ENCODE data around the gene ARHGEF3.

ARHGEF3 gene

DNA sequence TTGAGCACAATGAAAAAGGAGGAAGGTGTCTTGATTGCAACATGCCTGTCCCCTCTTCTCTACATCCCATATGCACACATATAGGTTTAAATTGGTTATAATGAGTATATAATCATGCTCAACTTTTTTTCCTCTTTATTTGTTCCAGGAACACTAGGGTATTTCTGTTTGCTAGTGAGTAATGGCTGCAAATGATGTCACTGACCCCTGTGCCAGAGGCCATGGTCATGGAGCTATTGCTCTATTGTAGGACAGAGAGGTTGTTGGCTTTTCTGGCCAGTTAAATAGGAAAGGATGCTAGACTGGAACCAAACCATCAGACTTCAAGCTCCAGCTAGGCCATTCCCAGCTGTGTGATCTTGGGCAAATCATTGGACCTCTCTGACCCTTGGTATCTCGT is 9.6 kb downstream of the ARHGEF3 start:
- Histone ChIP-seq H3K27ac (ENCODE audit: low read length) (no peak overlapping the region), H3K27me3 (ENCODE audit: control insufficient read depth in 1 of 2, insufficient read depth in 2 of 2, low read length in 2 of 2) (no peaks in the 10 kb centered on the region), H3K9ac (ENCODE audit: low read length in 2 of 2) (no peak overlapping the region), H3K4me3 (ENCODE audit: low read length in 2 of 2) (no peak overlapping the region), H3K9me3 (ENCODE audit: control insufficient read depth in 2 of 2, low read length in 2 of 2) (no peaks in the 10 kb centered on the region), H3K4me1 (ENCODE audit: control insufficient read depth, insufficient read depth, low read length) (peaks cover 9% of the 10 kb centered on the region), H3K36me3 (ENCODE audit: control insufficient read depth in 2 of 2, insufficient read depth in 2 of 2, low read length in 2 of 2) (no peaks in the 10 kb centered on the region)

DNA sequence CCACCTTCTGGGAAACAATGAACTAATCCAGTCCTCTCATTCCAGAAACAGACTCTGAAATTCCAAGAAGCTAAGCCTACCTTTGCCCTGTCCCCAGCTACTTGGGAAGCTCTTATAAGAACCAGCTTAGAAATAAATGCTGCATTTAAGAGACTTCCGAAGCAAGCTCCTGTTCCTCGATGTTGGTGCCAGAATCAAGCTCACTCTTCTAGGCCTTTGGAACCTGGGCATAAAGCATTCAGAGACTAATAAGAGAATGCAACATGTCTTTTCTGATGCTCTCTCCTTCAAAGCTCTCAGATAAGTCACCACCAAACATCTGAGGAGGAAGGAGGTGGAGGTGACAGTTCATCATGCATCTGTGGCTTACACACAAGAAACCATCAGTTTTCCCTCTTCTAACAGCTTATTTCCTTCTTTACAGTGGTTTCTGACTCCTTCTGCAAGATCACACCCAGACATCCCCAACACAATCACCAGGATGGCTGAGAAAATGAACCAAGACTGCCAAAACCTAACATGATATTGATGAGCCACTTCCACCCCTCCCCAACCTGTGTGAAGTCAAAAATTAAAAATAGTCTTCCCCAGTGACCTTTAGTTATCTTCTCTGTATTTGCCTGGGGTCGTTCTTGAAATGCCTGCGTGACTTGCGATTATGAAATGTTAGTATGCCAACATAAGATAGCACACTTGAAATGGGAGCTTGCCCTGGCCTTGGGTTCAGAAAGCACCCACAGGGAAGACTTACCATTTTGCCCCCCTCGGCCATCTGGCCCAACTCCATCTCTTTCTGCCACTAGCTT is 11.5 kb downstream of the ARHGEF3 start:
- H3K27me3 ChIP-seq (ENCODE audit: control insufficient read depth in 1 of 2, insufficient read depth in 2 of 2, low read length in 2 of 2): no peaks in the 10 kb centered on the region
- no peak overlapping the region for H3K9ac ChIP-seq (ENCODE audit: low read length in 2 of 2)
- no peaks in the 10 kb centered on the region for H3K9me3 ChIP-seq (ENCODE audit: control insufficient read depth in 2 of 2, low read length in 2 of 2)
- no peaks in the 10 kb centered on the region for H3K36me3 ChIP-seq (ENCODE audit: control insufficient read depth in 2 of 2, insufficient read depth in 2 of 2, low read length in 2 of 2)
- no peak overlapping the region for H3K27ac ChIP-seq (ENCODE audit: low read length)
- H3K4me1 ChIP-seq (ENCODE audit: control insufficient read depth, insufficient read depth, low read length): peaks cover 4% of the 10 kb centered on the region
- H3K4me3 ChIP-seq (ENCODE audit: low read length in 2 of 2): no peak overlapping the region

DNA sequence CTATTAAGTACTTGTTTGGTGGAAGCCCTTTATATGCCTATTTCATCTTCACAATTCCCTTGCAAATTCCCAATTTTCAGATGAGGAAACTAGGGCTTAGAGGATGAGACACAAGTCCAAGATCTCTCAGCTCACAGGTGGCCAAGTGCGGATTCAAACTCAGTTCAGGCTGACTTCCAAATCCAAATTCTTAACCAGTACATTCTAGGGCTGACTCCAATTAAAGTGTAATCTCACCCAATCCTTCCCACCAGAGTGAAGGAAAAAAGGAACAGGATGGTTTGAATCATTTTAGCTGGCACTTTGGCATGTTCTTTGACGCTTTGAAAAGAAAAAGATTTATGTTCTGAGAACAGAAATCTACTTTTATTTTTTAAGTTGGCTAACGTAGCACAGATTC is 12.7 kb downstream of the ARHGEF3 start:
- Histone ChIP-seq H3K4me1 (ENCODE audit: control insufficient read depth, insufficient read depth, low read length) (peaks cover 6% of the 10 kb centered on the region), H3K27me3 (ENCODE audit: control insufficient read depth in 1 of 2, insufficient read depth in 2 of 2, low read length in 2 of 2) (no peaks in the 10 kb centered on the region), H3K9me3 (ENCODE audit: control insufficient read depth in 2 of 2, low read length in 2 of 2) (no peaks in the 10 kb centered on the region), H3K27ac (ENCODE audit: low read length) (no peak overlapping the region), H3K36me3 (ENCODE audit: control insufficient read depth in 2 of 2, insufficient read depth in 2 of 2, low read length in 2 of 2) (no peaks in the 10 kb centered on the region), H3K4me3 (ENCODE audit: low read length in 2 of 2) (no peak overlapping the region), H3K9ac (ENCODE audit: low read length in 2 of 2) (no peak overlapping the region)

DNA sequence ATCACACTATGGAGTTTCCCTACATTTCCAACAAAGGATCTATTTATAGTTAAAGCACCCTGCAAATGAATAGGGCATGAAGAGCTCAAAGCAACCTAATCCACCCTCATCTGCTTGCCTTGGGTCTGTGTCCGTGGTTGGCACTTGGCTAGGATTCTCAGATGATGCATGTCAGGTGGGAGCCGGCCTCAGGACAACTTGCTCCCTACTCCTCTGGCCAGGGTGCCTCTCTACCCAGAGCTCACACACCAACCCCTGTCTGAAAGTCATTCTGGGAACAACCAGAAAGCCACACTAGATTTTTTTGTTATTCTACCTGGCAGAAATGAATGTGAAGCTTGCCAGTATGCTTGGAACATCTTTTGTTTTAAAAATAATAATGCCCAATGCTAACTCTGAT is 13.2 kb downstream of the ARHGEF3 start:
- no peaks in the 10 kb centered on the region for H3K36me3 ChIP-seq (ENCODE audit: control insufficient read depth in 2 of 2, insufficient read depth in 2 of 2, low read length in 2 of 2)
- H3K27ac ChIP-seq (ENCODE audit: low read length): no peak overlapping the region
- H3K27me3 ChIP-seq (ENCODE audit: control insufficient read depth in 1 of 2, insufficient read depth in 2 of 2, low read length in 2 of 2): no peaks in the 10 kb centered on the region
- no peaks in the 10 kb centered on the region for H3K9me3 ChIP-seq (ENCODE audit: control insufficient read depth in 2 of 2, low read length in 2 of 2)
- no peak overlapping the region for H3K4me3 ChIP-seq (ENCODE audit: low read length in 2 of 2)
- peaks cover 10% of the 10 kb centered on the region for H3K4me1 ChIP-seq (ENCODE audit: control insufficient read depth, insufficient read depth, low read length)
- no peak overlapping the region for H3K9ac ChIP-seq (ENCODE audit: low read length in 2 of 2)

DNA sequence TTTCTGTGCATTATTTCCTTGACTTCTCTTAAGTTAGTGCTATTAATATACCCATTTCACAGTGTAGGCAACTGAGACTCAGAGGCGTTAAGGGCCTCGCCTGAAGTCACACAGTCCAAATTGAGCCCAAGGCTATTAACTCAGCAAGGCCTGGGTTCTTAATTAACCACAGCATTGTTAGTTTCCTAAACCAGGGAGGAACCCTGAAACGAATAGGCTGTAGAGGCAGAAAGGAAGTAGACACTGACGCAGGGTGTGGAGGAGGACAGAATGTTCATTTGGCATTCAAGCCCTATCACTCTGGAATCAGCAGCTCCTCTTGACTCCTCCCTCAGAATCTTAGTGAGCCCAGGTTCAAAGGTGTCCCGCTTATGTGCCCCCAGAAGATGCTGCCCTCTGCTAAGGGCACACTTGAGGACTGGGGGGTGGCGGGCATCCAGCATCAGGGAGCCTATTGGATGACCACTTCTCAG is 13.9 kb downstream of the ARHGEF3 start:
- no peak overlapping the region for H3K9ac ChIP-seq (ENCODE audit: low read length in 2 of 2)
- peaks cover 16% of the 10 kb centered on the region for H3K4me1 ChIP-seq (ENCODE audit: control insufficient read depth, insufficient read depth, low read length)
- no peaks in the 10 kb centered on the region for H3K36me3 ChIP-seq (ENCODE audit: control insufficient read depth in 2 of 2, insufficient read depth in 2 of 2, low read length in 2 of 2)
- no peaks in the 10 kb centered on the region for H3K9me3 ChIP-seq (ENCODE audit: control insufficient read depth in 2 of 2, low read length in 2 of 2)
- H3K4me3 ChIP-seq (ENCODE audit: low read length in 2 of 2): no peak overlapping the region
- H3K27ac ChIP-seq (ENCODE audit: low read length): no peak overlapping the region
- no peaks in the 10 kb centered on the region for H3K27me3 ChIP-seq (ENCODE audit: control insufficient read depth in 1 of 2, insufficient read depth in 2 of 2, low read length in 2 of 2)

DNA sequence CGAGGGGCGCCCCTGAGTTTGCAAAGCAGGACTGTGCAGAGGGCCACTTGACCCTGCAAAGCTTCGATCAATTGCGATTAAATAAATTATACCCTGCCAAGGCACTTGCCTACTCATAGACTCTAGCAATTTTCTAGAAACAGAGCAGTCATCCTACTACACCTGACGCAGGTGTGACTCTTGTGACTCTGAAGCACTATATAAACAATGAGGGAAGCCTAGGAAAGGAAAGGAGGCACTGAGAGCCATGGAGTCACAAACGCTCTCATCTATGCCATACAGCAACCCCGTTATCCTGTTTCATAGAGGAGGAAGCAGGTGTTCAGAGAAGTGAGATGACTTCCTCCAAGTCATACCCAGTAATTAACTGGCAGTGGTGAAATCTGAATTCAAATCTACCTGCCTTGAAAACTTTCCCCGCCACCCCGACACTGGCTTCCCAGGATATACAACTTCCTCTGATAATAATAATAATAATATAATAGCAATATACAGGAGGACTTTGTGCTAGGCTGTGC is 14.4 kb downstream of the ARHGEF3 start:
- Histone ChIP-seq H3K4me1 (ENCODE audit: control insufficient read depth, insufficient read depth, low read length) (peaks cover 17% of the 10 kb centered on the region), H3K27ac (ENCODE audit: low read length) (no peak overlapping the region), H3K27me3 (ENCODE audit: control insufficient read depth in 1 of 2, insufficient read depth in 2 of 2, low read length in 2 of 2) (no peaks in the 10 kb centered on the region), H3K36me3 (ENCODE audit: control insufficient read depth in 2 of 2, insufficient read depth in 2 of 2, low read length in 2 of 2) (no peaks in the 10 kb centered on the region), H3K4me3 (ENCODE audit: low read length in 2 of 2) (no peak overlapping the region), H3K9ac (ENCODE audit: low read length in 2 of 2) (no peak overlapping the region), H3K9me3 (ENCODE audit: control insufficient read depth in 2 of 2, low read length in 2 of 2) (no peaks in the 10 kb centered on the region)

DNA sequence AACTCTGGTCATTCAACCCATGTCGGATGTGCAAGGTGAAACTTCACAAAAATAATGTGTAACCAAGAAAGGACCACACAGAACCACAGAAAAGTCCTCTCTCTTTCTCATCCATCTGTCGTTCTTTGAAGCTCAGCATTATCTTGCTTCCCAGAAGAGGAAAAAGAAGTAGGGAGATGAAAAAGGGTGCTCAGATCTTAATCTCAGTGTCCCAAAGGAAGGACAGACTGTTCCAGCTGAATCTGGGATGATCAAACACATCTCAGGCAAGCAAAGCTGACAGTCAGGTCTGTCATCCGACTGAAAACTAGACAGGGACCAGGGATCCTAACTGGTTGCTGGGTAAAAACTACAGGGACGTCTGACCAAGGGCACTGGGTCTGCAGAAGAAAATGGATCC is 16.2 kb downstream of the ARHGEF3 start:
- Histone ChIP-seq H3K27ac (ENCODE audit: low read length) (no peak overlapping the region), H3K9me3 (ENCODE audit: control insufficient read depth in 2 of 2, low read length in 2 of 2) (no peaks in the 10 kb centered on the region), H3K36me3 (ENCODE audit: control insufficient read depth in 2 of 2, insufficient read depth in 2 of 2, low read length in 2 of 2) (no peaks in the 10 kb centered on the region), H3K4me1 (ENCODE audit: control insufficient read depth, insufficient read depth, low read length) (peaks cover 17% of the 10 kb centered on the region), H3K27me3 (ENCODE audit: control insufficient read depth in 1 of 2, insufficient read depth in 2 of 2, low read length in 2 of 2) (no peaks in the 10 kb centered on the region), H3K9ac (ENCODE audit: low read length in 2 of 2) (no peak overlapping the region), H3K4me3 (ENCODE audit: low read length in 2 of 2) (no peak overlapping the region)

DNA sequence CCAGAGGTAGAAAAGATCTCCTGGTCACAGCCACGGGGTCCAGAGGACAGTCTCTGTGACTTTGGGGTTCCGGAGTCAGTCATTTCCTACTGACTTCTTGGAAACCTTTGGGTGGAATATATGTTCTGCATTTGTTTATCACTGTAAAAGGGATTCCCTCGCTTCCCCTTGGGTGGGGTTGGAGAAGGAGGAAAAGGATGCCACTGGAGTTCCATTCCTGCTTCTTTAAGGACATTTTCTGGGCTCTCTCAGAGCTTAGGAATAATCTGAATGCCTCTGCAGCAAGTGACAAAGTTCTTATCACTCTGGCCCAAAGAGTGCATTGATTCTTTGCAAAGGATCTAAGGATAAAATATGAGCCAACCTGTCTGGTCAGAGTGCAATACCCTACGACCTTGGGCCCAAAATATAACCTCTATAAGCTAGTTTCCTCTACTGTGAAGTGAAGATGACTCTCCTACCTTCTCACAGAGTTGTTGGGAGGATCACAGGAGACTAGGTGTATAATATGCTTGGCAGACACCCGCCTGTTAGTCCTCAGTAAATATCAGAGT is 17.2 kb downstream of the ARHGEF3 start:
- Histone ChIP-seq H3K27ac (ENCODE audit: low read length) (no peak overlapping the region), H3K27me3 (ENCODE audit: control insufficient read depth in 1 of 2, insufficient read depth in 2 of 2, low read length in 2 of 2) (no peaks in the 10 kb centered on the region), H3K4me3 (ENCODE audit: low read length in 2 of 2) (no peak overlapping the region), H3K4me1 (ENCODE audit: control insufficient read depth, insufficient read depth, low read length) (peaks cover 17% of the 10 kb centered on the region), H3K9ac (ENCODE audit: low read length in 2 of 2) (no peak overlapping the region), H3K36me3 (ENCODE audit: control insufficient read depth in 2 of 2, insufficient read depth in 2 of 2, low read length in 2 of 2) (no peaks in the 10 kb centered on the region), H3K9me3 (ENCODE audit: control insufficient read depth in 2 of 2, low read length in 2 of 2) (no peaks in the 10 kb centered on the region)

DNA sequence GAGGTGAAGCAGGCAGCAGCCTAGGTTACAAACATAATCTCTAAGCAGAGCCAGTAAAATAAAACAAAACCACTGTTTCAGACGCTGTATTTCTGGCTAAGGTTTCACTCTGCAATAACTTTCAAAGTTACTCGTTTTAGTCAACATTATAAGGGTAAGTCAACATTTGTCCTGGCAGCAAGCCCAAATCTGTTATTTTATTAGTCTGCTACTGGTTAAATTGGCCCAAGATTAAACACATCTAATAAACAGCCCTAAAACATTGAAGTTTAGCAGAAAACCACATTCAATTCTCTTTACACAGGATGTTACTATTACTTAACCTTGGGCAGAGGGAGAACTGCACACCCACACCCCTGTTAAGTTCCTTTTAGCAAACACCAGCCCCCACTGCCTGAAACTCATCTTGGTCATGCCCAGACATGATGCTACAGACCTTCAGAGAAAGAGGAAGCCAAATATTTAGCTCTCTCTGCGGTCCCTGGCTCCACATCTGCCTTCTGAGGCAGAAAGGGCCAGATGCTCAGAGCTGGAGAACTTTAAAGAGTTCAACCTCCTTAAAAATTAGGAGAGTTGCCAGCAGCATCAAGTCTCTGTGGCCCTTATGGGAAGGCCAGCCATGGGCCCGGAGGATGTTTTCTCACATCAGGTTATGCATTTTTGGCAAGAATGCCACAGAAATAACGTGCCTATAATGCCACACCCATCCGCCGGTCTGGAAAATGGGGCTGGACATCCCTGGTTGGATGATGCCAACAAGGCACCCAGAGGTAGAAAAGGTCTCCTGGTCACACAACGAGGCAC is 17.9 kb downstream of the ARHGEF3 start:
- Histone ChIP-seq H3K4me1 (ENCODE audit: control insufficient read depth, insufficient read depth, low read length) (peaks cover 17% of the 10 kb centered on the region), H3K9ac (ENCODE audit: low read length in 2 of 2) (no peak overlapping the region)

DNA sequence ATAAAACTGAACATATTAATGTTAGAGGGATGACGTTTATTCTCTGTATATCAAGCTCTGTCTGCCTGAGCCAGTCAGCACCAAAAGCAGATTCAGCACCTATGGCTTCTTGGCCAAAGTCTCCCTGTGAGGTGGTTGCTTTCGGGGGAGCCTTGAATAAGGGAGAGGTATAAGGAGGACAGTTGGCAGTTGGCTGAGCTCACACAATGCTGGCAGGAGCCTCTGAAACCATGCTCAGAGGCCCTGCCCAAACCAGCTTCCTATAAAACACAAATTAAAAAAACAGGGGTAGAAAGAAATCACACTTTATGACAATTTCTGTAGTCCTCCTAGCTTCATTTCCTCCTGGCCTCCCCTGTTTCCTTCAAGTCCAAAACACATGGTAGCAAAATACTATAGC is 18.8 kb downstream of the ARHGEF3 start:
- H3K36me3 ChIP-seq (ENCODE audit: control insufficient read depth in 2 of 2, insufficient read depth in 2 of 2, low read length in 2 of 2): no peaks in the 10 kb centered on the region
- H3K27ac ChIP-seq (ENCODE audit: low read length): no peak overlapping the region
- no peak overlapping the region for H3K9ac ChIP-seq (ENCODE audit: low read length in 2 of 2)
- no peaks in the 10 kb centered on the region for H3K27me3 ChIP-seq (ENCODE audit: control insufficient read depth in 1 of 2, insufficient read depth in 2 of 2, low read length in 2 of 2)
- H3K4me1 ChIP-seq (ENCODE audit: control insufficient read depth, insufficient read depth, low read length): peaks cover 13% of the 10 kb centered on the region
- H3K9me3 ChIP-seq (ENCODE audit: control insufficient read depth in 2 of 2, low read length in 2 of 2): no peaks in the 10 kb centered on the region
- H3K4me3 ChIP-seq (ENCODE audit: low read length in 2 of 2): no peak overlapping the region

More for the DNA sequence above, 17.9 kb downstream of the ARHGEF3 start:
- no peaks in the 10 kb centered on the region for H3K27me3 ChIP-seq (ENCODE audit: control insufficient read depth in 1 of 2, insufficient read depth in 2 of 2, low read length in 2 of 2)
- H3K27ac ChIP-seq (ENCODE audit: low read length): no peak overlapping the region
- no peaks in the 10 kb centered on the region for H3K9me3 ChIP-seq (ENCODE audit: control insufficient read depth in 2 of 2, low read length in 2 of 2)
- H3K36me3 ChIP-seq (ENCODE audit: control insufficient read depth in 2 of 2, insufficient read depth in 2 of 2, low read length in 2 of 2): no peaks in the 10 kb centered on the region
- H3K4me3 ChIP-seq (ENCODE audit: low read length in 2 of 2): no peak overlapping the region
